Esophagus squamous epithelium (tissue), 4 donors: ENCODE results near the gene NR2F6.

Experiments used
- CTCF ChIP-seq, 6 experiments: fragments of 450-650 bp in 4 of 6; fragments of 200-600 bp in 2 of 6; sonication (generic) in 2 of 6; IDR thresholded peaks; one replicate each; pipeline ENCODE4 v1.5.1; 2016 to 2019; ENCODE audit warnings: antibody characterized with exemption in 6 of 6, mild to moderate bottlenecking in 4 of 6, moderate library complexity in 4 of 6
- POLR2A ChIP-seq, 4 donors: fragments of 450-650 bp; IDR thresholded peaks; one replicate each; pipeline ENCODE4 v1.6.1; 2017; ENCODE audit warnings: antibody characterized with exemption in 4 of 4, mild to moderate bottlenecking in 4 of 4, moderate library complexity in 3 of 4

DNA sequence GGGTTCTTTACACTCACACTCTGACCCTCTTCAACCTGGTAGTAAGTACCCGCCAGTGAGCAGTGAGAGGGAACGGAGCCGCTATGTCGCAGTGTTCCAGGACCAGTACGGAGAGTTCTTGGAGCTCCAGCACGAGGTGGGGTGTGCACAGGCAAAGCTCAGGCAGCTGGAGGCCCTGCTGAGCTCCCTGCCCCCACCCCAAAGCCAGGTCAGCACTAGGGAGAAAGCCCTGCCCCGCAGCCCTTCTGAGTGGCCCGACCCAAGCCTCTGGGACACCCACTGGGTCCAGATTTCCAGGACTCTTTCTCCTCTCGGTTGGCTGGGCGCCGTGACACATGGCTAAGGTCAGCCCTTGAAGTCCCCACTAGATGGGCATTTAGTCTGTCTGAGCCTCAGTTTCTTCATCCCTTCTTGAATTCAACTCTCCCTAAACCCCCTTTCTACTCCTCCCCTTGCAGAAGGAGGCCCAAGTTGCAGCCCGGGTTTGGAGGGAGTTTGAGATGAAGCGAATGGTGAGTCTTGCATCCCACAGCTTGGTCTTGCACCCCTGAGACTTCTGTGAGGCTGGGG is 17.8 kb downstream of the NR2F6 start:
- no peak for TF ChIP-seq CTCF (IDR thresholded peaks at IDR 0.05)
- no peak for TF ChIP-seq POLR2A (IDR thresholded peaks at IDR 0.05)
